ENCODE results near the gene AKAP10. TPM values are rescaled to one million over a fixed set of nuclear protein-coding genes. Genes with fewer than 3 reads are reported as not detected.

Gene AKAP10
- total RNA-seq, 1 experiment from 2014 or later: 52.7 TPM

DNA sequence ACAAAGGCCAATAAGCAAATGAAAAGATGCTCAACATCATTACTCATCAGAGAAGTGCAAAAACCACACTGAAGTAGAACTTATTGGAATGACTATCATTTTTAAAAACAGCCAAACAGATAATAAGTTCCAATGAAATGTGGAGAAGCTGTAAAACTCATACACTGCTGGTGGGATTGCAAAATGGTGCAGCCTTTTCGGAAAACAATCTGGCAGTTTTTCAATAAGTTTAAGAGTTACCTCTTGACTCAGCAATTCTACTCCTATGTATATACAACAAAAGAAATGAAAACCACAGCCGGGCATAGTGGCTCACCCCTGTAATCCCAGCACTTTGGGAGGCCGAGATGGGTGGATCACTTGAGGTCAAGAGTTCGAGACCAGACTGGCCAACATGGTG is 49.3 kb downstream of the AKAP10 start:
- Histone ChIP-seq H3K4me2 (no peak overlapping the region), H3K4me1 (replicated peaks; ENCODE audit: insufficient read depth) (no peaks in the 10 kb centered on the region), H2AFZ (no peak overlapping the region), H3K9me2 (ENCODE audit: insufficient read depth) (no peaks in the 10 kb centered on the region), H3K36me3 (ENCODE audit: low read depth) (peaks cover 43% of the 10 kb centered on the region), H4K20me1 (ENCODE audit: insufficient read depth) (no peaks in the 10 kb centered on the region; the same call in 1 of the 2 replicates), H3K27me3 (ENCODE audit: insufficient read depth, low read depth) (no peaks in the 10 kb centered on the region), H3K79me2 (ENCODE audit: low read depth) (no peaks in the 10 kb centered on the region), H3F3A (ENCODE audit: insufficient read depth, low read depth) (0 out of 2 replicates have a peak, but pooled peaks cover 2% of the 10 kb centered on the region), H3K27ac (no peak overlapping the region), H3K4me3 (no peak overlapping the region), H3K9me3 (ENCODE audit: insufficient read depth, low read depth) (no peaks in the 10 kb centered on the region)
- DNase-seq: no peak
- no TSS peak for BruUV-seq (replicated peaks)
- POLR2A ChIA-PET (ENCODE audit: unreplicated experiment): interaction anchor here (0.7 kb wide), 1 partner anchor 1209 kb away, joined by 3 read pairs; no protein-coding TSS in a partner anchor
- intact Hi-C loops (cut with micrococcal nuclease; ENCODE audit: unreplicated experiment): no loop called here
- CTCF ChIA-PET: no interaction called here
- TF ChIP-seq, protein P1, sequence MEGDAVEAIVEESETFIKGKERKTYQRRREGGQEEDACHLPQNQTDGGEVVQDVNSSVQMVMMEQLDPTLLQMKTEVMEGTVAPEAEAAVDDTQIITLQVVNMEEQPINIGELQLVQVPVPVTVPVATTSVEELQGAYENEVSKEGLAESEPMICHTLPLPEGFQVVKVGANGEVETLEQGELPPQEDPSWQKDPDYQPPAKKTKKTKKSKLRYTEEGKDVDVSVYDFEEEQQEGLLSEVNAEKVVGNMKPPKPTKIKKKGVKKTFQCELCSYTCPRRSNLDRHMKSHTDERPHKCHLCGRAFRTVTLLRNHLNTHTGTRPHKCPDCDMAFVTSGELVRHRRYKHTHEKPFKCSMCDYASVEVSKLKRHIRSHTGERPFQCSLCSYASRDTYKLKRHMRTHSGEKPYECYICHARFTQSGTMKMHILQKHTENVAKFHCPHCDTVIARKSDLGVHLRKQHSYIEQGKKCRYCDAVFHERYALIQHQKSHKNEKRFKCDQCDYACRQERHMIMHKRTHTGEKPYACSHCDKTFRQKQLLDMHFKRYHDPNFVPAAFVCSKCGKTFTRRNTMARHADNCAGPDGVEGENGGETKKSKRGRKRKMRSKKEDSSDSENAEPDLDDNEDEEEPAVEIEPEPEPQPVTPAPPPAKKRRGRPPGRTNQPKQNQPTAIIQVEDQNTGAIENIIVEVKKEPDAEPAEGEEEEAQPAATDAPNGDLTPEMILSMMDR (conservative IDR thresholded peaks at IDR 0.05): no peak
- no peak for TF ChIP-seq EZH2 (IDR thresholded peaks at IDR 0.05; ENCODE audit: low read depth)

DNA sequence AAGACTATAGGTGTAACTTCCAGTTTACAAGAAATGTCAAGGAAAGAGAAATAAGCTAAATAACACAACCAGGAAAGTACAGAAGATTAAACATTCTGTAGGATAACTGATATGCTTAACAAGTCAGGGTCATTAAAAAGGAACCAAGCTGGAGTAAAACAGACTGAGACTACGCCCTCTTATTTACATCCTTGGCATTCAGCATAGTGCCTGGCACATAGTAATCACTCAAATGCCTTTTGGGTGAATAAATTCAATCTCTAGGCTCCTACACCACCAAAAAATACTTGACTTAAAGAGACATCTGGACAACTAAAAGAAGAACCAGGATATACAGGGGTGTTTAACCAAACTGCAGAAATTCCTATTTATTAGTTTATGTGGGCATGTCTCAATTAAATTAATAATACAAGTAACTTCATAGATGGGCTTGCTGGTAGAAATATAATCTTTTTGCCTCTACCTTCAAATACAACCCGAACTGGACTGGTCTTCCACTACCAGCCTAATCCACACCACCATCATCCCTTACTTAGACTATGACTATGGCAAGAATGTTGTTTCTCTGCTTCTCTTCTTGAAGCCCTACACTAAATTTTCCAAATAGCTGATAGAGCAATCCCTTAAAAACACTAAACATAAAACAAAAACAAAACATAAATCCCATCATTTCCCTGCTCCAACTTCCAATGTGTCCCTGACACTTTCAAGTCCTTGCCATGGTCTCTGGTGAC is 62.2 kb downstream of the AKAP10 start:
- no peak overlapping the region for H3K4me2 ChIP-seq
- no peaks in the 10 kb centered on the region for H3K9me3 ChIP-seq (ENCODE audit: insufficient read depth, low read depth)
- ChIA-PET CTCF (no interaction called here), POLR2A (ENCODE audit: unreplicated experiment) (interaction anchor here (0.6 kb wide), 1 partner anchor 113 kb away, joined by 3 read pairs; no protein-coding TSS in a partner anchor)
- no peak for TF ChIP-seq EZH2 (IDR thresholded peaks at IDR 0.05; ENCODE audit: low read depth)
- TF ChIP-seq, protein P1 (conservative IDR thresholded peaks at IDR 0.05): no peak
- H3K79me2 ChIP-seq (ENCODE audit: low read depth): no peaks in the 10 kb centered on the region
- peaks cover 8% of the 10 kb centered on the region; the same call in 1 of the 2 replicates for H3F3A ChIP-seq (ENCODE audit: insufficient read depth, low read depth)
- DNase-seq: no peak
- no peaks in the 10 kb centered on the region for H3K9me2 ChIP-seq (ENCODE audit: insufficient read depth)
- H3K36me3 ChIP-seq (ENCODE audit: low read depth): peaks cover 31% of the 10 kb centered on the region
- no TSS peak for BruUV-seq (replicated peaks)
- intact Hi-C loops (cut with micrococcal nuclease; ENCODE audit: unreplicated experiment): no loop called here
- no peak overlapping the region for H3K4me3 ChIP-seq
- H2AFZ ChIP-seq: no peak overlapping the region
- no peaks in the 10 kb centered on the region for H4K20me1 ChIP-seq (ENCODE audit: insufficient read depth)
- no peak overlapping the region for H3K27ac ChIP-seq
- no peaks in the 10 kb centered on the region for H3K27me3 ChIP-seq (ENCODE audit: insufficient read depth, low read depth)
- H3K4me1 ChIP-seq (replicated peaks; ENCODE audit: insufficient read depth): no peaks in the 10 kb centered on the region

DNA sequence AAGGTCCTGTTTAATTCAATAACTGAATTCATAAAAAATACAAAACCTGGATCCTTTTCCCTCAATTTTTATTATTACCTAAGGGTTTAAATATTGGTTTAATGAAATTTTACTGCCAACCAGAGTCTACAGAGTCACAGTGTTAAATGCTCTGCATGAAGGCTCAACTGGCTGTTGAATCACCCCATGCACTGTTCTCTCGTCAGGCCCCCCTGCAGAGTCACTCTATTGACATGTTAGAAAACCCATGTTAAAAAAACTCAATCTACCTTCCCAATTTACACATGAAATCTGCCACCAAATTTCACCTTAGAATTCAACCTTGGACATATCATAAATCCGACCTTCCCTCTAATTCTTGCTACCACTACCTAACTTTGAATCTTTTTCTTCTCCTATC is 66.6 kb downstream of the AKAP10 start:
- Histone ChIP-seq H3F3A (ENCODE audit: insufficient read depth, low read depth) (peaks cover 9% of the 10 kb centered on the region; the same call in 1 of the 2 replicates), H3K9me3 (ENCODE audit: insufficient read depth, low read depth) (no peaks in the 10 kb centered on the region), H3K27ac (no peak overlapping the region), H3K4me2 (no peak overlapping the region), H2AFZ (no peak overlapping the region), H3K79me2 (ENCODE audit: low read depth) (no peaks in the 10 kb centered on the region), H4K20me1 (ENCODE audit: insufficient read depth) (peaks cover 6% of the 10 kb centered on the region; the same call in 1 of the 2 replicates), H3K4me1 (replicated peaks; ENCODE audit: insufficient read depth) (no peaks in the 10 kb centered on the region), H3K36me3 (ENCODE audit: low read depth) (peaks cover 47% of the 10 kb centered on the region), H3K4me3 (no peak overlapping the region), H3K9me2 (ENCODE audit: insufficient read depth) (no peaks in the 10 kb centered on the region), H3K27me3 (ENCODE audit: insufficient read depth, low read depth) (no peaks in the 10 kb centered on the region)
- DNase-seq: no peak
- BruUV-seq (replicated peaks): no TSS peak
- CTCF ChIA-PET: no interaction called here
- TF ChIP-seq, protein P1 (conservative IDR thresholded peaks at IDR 0.05): no peak
- no peak for TF ChIP-seq EZH2 (IDR thresholded peaks at IDR 0.05; ENCODE audit: low read depth)
- intact Hi-C loops (cut with micrococcal nuclease; ENCODE audit: unreplicated experiment): no loop called here
- POLR2A ChIA-PET (ENCODE audit: unreplicated experiment): no interaction called here
